ENCODE results near the gene HSPB1. TPM values are rescaled to one million over a fixed set of nuclear protein-coding genes. Genes with fewer than 3 reads are reported as not detected.

The HSPB1 gene
- total RNA-seq, 1 experiment from 2014 or later, result 414 TPM

DNA sequence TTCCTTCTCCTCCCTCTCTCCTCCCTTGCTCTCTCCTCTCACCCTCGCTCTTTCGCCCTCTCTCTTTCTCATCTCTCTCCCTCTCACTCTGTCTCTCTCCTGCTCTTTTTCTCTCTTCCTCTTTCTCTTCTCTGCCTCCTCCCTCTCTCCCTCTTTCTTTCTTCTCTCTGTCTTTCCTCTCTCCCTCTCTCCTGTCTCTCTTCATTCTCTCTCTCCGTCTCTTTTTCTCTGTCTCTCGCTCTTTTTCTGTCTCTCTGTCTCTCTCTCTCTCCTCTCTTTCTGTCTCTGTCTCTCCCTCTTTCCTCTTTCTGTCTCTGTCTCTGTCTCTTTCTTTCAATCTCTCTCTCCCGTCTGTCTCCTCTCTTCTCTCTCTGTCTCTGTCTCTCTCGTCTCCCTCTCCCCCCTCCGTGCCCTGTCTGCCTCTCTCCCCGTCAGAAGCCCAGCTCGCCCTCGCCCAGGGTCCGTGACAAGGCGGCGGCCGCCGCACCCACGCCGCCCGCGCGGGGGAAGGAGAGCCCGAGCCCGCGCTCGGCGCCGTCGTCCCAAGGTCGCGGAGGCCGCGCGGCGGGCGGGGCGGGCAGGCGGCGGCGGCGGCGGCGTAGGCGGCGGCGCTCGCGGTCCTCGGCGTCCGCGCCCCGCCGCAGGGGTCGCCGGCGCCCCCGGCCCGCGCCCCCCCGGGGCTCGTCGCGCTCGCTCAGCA is 21.3 kb upstream of the HSPB1 start:
- Histone ChIP-seq H3K79me2 (ENCODE audit: low read depth) (no peaks in the 10 kb centered on the region), H2AFZ (no peak overlapping the region), H3K36me3 (ENCODE audit: low read depth) (no peaks in the 10 kb centered on the region), H4K20me1 (ENCODE audit: insufficient read depth) (no peaks in the 10 kb centered on the region), H3K4me1 (replicated peaks; ENCODE audit: insufficient read depth) (no peaks in the 10 kb centered on the region), H3K4me2 (peak overlapping the region; percentile 68), H3K4me3 (peak overlapping the region; percentile 39; the same call in 1 of the 2 replicates), H3K9me2 (ENCODE audit: insufficient read depth) (no peaks in the 10 kb centered on the region), H3K27me3 (ENCODE audit: insufficient read depth, low read depth) (peaks cover 53% of the 10 kb centered on the region), H3K27ac (no peak overlapping the region), H3F3A (ENCODE audit: insufficient read depth, low read depth) (no peaks in the 10 kb centered on the region; the same call in 1 of the 2 replicates), H3K9me3 (ENCODE audit: insufficient read depth, low read depth) (no peaks in the 10 kb centered on the region)
- DNase-seq, result no peak
- no TSS peak for BruUV-seq (replicated peaks)
- intact Hi-C loops (cut with micrococcal nuclease; ENCODE audit: unreplicated experiment), result no loop called here
- TF ChIP-seq EZH2 (IDR thresholded peaks at IDR 0.05; ENCODE audit: low read depth), result peak; percentile 94
- no peak for TF ChIP-seq CTCF (conservative IDR thresholded peaks at IDR 0.05)
- ChIA-PET CTCF (no interaction called here), POLR2A (ENCODE audit: unreplicated experiment) (no interaction called here)

- CTCF ChIA-PET, result interaction anchor here (0.5 kb wide), 1 partner anchor 43 kb away, joined by 15 read pairs; no protein-coding TSS in a partner anchor
- Histone ChIP-seq H3K4me3 (no peak overlapping the region), H3K9me2 (ENCODE audit: insufficient read depth) (no peaks in the 10 kb centered on the region), H3K27ac (no peak overlapping the region), H3K79me2 (ENCODE audit: low read depth) (no peaks in the 10 kb centered on the region), H3K4me1 (replicated peaks; ENCODE audit: insufficient read depth) (no peaks in the 10 kb centered on the region), H3K27me3 (ENCODE audit: insufficient read depth, low read depth) (peaks cover 47% of the 10 kb centered on the region), H3F3A (ENCODE audit: insufficient read depth, low read depth) (no peaks in the 10 kb centered on the region; the same call in 1 of the 2 replicates), H3K9me3 (ENCODE audit: insufficient read depth, low read depth) (no peaks in the 10 kb centered on the region), H3K4me2 (peak overlapping the region; percentile 49; the same call in 1 of the 2 replicates), H2AFZ (no peak overlapping the region), H4K20me1 (ENCODE audit: insufficient read depth) (no peaks in the 10 kb centered on the region), H3K36me3 (ENCODE audit: low read depth) (no peaks in the 10 kb centered on the region)
- TF ChIP-seq CTCF (conservative IDR thresholded peaks at IDR 0.05), result no peak
- TF ChIP-seq EZH2 (IDR thresholded peaks at IDR 0.05; ENCODE audit: low read depth), result no peak
- no TSS peak for BruUV-seq (replicated peaks)
- intact Hi-C loops (cut with micrococcal nuclease; ENCODE audit: unreplicated experiment), result no loop called here
- no peak for DNase-seq
- POLR2A ChIA-PET (ENCODE audit: unreplicated experiment), result no interaction called here
These were observed 20.6 kb upstream of the HSPB1 start for GRCh38 chr7:76281706-76282343.

DNA sequence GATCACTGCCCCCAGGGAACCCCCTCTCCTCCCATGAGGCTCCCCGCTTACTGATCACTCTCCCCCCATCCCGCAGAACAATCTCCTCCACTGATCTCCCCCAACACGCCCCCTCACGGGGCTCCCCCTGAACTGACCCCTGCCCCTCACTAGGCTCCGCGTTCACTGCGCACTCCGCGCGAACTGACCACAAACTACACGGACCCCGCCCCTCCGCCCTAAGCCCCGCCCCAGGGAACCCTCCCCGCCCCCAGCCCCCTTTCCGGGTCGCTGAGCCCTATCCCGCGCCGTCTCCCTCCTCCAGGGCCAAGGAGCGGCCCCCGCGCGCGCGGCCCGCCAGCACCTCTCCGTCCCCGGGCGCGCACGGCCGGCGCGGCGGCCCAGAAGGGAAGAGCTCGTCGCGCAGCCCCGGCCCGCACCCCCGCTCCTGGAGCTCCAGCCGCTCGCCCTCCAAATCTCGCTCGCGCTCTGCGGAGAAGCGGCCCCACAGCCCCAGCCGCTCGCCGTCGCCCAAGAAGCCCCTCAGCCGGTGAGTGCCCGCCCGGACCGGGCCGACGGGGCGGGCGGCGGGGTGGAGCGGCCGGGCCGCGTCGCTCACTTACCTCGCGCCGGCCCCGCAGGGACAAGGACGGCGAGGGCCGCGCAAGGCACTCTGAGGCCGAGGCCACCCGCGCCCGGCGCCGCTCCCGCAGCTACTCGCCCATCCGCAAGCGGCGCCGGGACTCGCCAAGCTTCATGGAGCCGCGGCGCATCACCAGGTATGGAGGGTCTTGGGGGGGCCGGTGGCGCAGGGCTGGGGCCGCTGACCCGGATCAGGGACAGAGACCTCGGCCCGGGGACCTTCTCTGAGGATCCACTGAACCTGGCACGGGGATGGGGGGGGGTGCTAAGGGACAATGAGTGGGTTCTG is 19.9 kb upstream of the HSPB1 start:
- intact Hi-C loops (cut with micrococcal nuclease; ENCODE audit: unreplicated experiment), result no loop called here
- TF ChIP-seq EZH2 (IDR thresholded peaks at IDR 0.05; ENCODE audit: low read depth) (no peak), CTCF (conservative IDR thresholded peaks at IDR 0.05) (no peak)
- Histone ChIP-seq H3K4me2 (peak overlapping the region; percentile 49; the same call in 1 of the 2 replicates), H3K27me3 (ENCODE audit: insufficient read depth, low read depth) (peaks cover 41% of the 10 kb centered on the region), H3K36me3 (ENCODE audit: low read depth) (no peaks in the 10 kb centered on the region), H3K4me3 (no peak overlapping the region), H3K4me1 (replicated peaks; ENCODE audit: insufficient read depth) (no peaks in the 10 kb centered on the region), H3F3A (ENCODE audit: insufficient read depth, low read depth) (no peaks in the 10 kb centered on the region; the same call in 1 of the 2 replicates), H3K79me2 (ENCODE audit: low read depth) (no peaks in the 10 kb centered on the region), H3K9me2 (ENCODE audit: insufficient read depth) (no peaks in the 10 kb centered on the region), H4K20me1 (ENCODE audit: insufficient read depth) (no peaks in the 10 kb centered on the region), H3K9me3 (ENCODE audit: insufficient read depth, low read depth) (no peaks in the 10 kb centered on the region), H2AFZ (no peak overlapping the region), H3K27ac (no peak overlapping the region)
- DNase-seq, result no peak
- BruUV-seq (replicated peaks), result no TSS peak
- POLR2A ChIA-PET (ENCODE audit: unreplicated experiment), result interaction anchor here (0.6 to 0.7 kb wide), 4 partner anchors 10 to 1649 kb away, joined by 3 to 10 read pairs (median 6); no protein-coding TSS in a partner anchor
- CTCF ChIA-PET, result interaction anchor here (0.5 to 0.7 kb wide), 4 partner anchors 12 to 483 kb away, joined by 3 to 15 read pairs (median 8); partner anchors contain the start of gene SSC4D

Data from PC-9 (cell line).